Measurements from ENCODE around the gene PLAGL1. TPM values are rescaled to one million over a fixed set of nuclear protein-coding genes. Genes with fewer than 3 reads are reported as not detected.

The PLAGL1 gene
- polyA plus RNA-seq, 2 of the 4 experiments (the other 2 are of a cell fraction): 4.7 to 8.2 TPM

- Histone ChIP-seq H3K4me2 (no peak overlapping the region), H3K9me3 (no peaks in the 10 kb centered on the region), H3K27ac (no peak overlapping the region), H3K4me3 (no peak overlapping the region), H3K4me1 (no peaks in the 10 kb centered on the region)
- ATAC-seq (no peak), FAIRE-seq (no peak), DNase-seq (ENCODE audit: low read depth in 1 of 2, low spot score in 1 of 2) (no peak)
- ChIA-PET POLR2A (no interaction called here), CTCF (interaction anchor here (0.9 to 1.0 kb wide), 2 partner anchors 21 to 62 kb away, joined by 3 read pairs; no protein-coding TSS in a partner anchor)
- WGBS (ENCODE audit: missing lambda C conversion rate): 9% methylated on average over 4 of the region's 4 CpGs
- TF ChIP-seq MAFK (IDR thresholded peaks at IDR 0.05; ENCODE audit: partially characterized antibody) (no peak), CEBPB (IDR thresholded peaks at IDR 0.05) (no peak)
Observed at GRCh38 chr6:144033816-144034735, 26.0 kb upstream of the PLAGL1 start.

GRCh38 chr6:144029452-144029851 is 21.4 kb upstream of the PLAGL1 start:
- CTCF ChIA-PET: interaction anchor here (3.3 kb wide), 1 partner anchor 16 kb away, joined by 9 read pairs; no protein-coding TSS in a partner anchor
- DNase-seq (ENCODE audit: low read depth in 1 of 2, low spot score in 1 of 2) (no peak), ATAC-seq (no peak), FAIRE-seq (no peak)
- POLR2A ChIA-PET: no interaction called here
- H3K27ac ChIP-seq: no peak overlapping the region
- H3K9me3 ChIP-seq: no peaks in the 10 kb centered on the region
- 71% methylated on average over 3 of the region's 3 CpGs for WGBS (ENCODE audit: missing lambda C conversion rate)
- no peak for TF ChIP-seq POLR2AphosphoS2 (conservative IDR thresholded peaks at IDR 0.05; ENCODE audit: low read length)
- TF ChIP-seq CEBPB (IDR thresholded peaks at IDR 0.05): no peak
- no peak for TF ChIP-seq NFE2L2 (conservative IDR thresholded peaks at IDR 0.05; ENCODE audit: low read length)
- TF ChIP-seq ESRRA (IDR thresholded peaks at IDR 0.05; ENCODE audit: borderline replicate concordance, low read length): no peak
- no peak for TF ChIP-seq MAZ (IDR thresholded peaks at IDR 0.05; ENCODE audit: borderline replicate concordance, low read depth, low read length)
- TF ChIP-seq HES2 (IDR thresholded peaks at IDR 0.05): no peak
- TF ChIP-seq RCOR1 (IDR thresholded peaks at IDR 0.05; ENCODE audit: low read depth, low read length): no peak
- TF ChIP-seq MAX (IDR thresholded peaks at IDR 0.05): no peak
- no peak for TF ChIP-seq CHD4 (IDR thresholded peaks at IDR 0.05; ENCODE audit: borderline replicate concordance)
- no peak for TF ChIP-seq USF2 (IDR thresholded peaks at IDR 0.05)
- no peak for TF ChIP-seq EHMT2 (IDR thresholded peaks at IDR 0.05; ENCODE audit: low read depth)
- no peak for TF ChIP-seq EP300 (IDR thresholded peaks at IDR 0.05)
- TF ChIP-seq E2F6 (IDR thresholded peaks at IDR 0.05; ENCODE audit: borderline replicate concordance, low read depth): no peak
- TF ChIP-seq HOXA7 (CRISPR knock-in tag; IDR thresholded peaks at IDR 0.05): no peak
- no peak for TF ChIP-seq ZC3H11A (IDR thresholded peaks at IDR 0.05)
- no peak for TF ChIP-seq CBX2 (IDR thresholded peaks at IDR 0.05; ENCODE audit: borderline replicate concordance, low read depth)
- TF ChIP-seq POLR2A (IDR thresholded peaks at IDR 0.05; ENCODE audit: low read length): no peak
- no peak for TF ChIP-seq GATA3 (IDR thresholded peaks at IDR 0.05; ENCODE audit: borderline replicate concordance)
- TF ChIP-seq ATOH8 (CRISPR knock-in tag; IDR thresholded peaks at IDR 0.05; ENCODE audit: low read depth): no peak
- TF ChIP-seq HEYL (CRISPR knock-in tag; IDR thresholded peaks at IDR 0.05): no peak
- no peak overlapping the region for H3K4me2 ChIP-seq
- no peaks in the 10 kb centered on the region for H3K4me1 ChIP-seq
- no peak overlapping the region for H3K4me3 ChIP-seq

Data from A549 (cell line).